ENCODE measurements around the gene CD82. TPM values are rescaled to one million over a fixed set of nuclear protein-coding genes. Genes with fewer than 3 reads are reported as not detected.

Gene CD82
- total RNA-seq, 1 donor from 2014 or later = 144 TPM

DNA sequence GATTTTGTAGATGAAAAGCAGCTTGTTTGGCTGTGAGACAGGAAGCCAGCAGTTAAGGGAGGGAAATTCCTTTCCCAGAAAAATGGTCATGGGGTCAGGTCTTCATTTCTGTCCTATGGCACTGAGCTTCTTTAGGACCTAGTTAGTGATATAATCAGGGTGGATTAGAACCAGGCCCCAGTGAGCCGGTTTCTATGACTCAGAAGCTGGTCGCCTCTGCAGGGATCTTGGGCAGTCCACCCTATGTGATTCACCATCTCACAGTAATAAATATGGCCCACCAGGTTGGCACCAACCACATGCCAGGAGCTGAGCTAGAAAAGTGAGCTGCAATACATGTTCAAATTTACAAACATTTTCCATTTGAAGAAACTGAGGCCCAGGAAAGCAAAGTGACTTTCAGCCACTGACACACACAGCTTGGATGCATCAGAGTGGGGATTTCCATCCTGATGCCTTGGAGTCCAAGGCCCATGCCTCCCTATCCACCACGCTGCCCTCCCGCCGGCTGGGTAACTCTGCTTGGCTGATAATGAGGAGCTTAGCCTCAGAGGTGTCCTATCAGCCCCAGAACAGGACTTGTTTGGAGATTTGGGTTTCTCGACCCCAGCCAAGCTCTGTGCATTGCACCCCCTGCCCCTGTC lies 42.0 kb downstream of the CD82 start:
- no peak for DNase-seq
- ATAC-seq = no peak
- Histone ChIP-seq H3K9me3 (no peaks in the 10 kb centered on the region), H3K27ac (no peak overlapping the region), H3K4me1 (peaks cover 37% of the 10 kb centered on the region), H3K36me3 (peaks cover 23% of the 10 kb centered on the region), H3K4me3 (no peak overlapping the region), H3K27me3 (no peaks in the 10 kb centered on the region)
- intact Hi-C loops (cut with DNase I) = no loop called here
- TF ChIP-seq, protein P1, sequence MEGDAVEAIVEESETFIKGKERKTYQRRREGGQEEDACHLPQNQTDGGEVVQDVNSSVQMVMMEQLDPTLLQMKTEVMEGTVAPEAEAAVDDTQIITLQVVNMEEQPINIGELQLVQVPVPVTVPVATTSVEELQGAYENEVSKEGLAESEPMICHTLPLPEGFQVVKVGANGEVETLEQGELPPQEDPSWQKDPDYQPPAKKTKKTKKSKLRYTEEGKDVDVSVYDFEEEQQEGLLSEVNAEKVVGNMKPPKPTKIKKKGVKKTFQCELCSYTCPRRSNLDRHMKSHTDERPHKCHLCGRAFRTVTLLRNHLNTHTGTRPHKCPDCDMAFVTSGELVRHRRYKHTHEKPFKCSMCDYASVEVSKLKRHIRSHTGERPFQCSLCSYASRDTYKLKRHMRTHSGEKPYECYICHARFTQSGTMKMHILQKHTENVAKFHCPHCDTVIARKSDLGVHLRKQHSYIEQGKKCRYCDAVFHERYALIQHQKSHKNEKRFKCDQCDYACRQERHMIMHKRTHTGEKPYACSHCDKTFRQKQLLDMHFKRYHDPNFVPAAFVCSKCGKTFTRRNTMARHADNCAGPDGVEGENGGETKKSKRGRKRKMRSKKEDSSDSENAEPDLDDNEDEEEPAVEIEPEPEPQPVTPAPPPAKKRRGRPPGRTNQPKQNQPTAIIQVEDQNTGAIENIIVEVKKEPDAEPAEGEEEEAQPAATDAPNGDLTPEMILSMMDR (IDR thresholded peaks at IDR 0.05) = no peak

DNA sequence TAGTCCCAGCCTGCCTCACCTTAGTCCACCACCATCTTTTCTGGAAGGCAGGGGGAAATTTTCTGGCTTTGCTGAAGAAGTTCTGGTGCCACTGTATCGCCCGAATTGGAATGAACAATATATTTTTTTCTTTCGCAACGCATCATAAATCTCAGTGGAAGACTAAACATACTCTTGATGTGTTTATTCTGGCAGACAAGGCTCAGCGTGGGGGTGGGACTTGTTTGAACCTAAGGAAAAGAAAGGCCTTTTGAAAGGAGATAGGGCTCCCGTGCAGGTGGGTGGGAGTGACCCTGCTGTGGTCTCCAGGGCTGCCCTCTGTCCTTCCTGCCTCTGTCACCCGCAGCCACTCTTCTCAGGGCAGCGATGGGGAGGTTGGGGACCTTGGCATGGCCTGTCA lies 42.5 kb downstream of the CD82 start:
- Histone ChIP-seq H3K36me3 (peaks cover 23% of the 10 kb centered on the region), H3K4me3 (no peak overlapping the region), H3K27me3 (no peaks in the 10 kb centered on the region), H3K27ac (no peak overlapping the region), H3K9me3 (no peaks in the 10 kb centered on the region), H3K4me1 (peaks cover 33% of the 10 kb centered on the region)
- DNase-seq (no peak), ATAC-seq (no peak)
- intact Hi-C loops (cut with DNase I) = no loop called here
- TF ChIP-seq, protein P1 (IDR thresholded peaks at IDR 0.05) = no peak

DNA sequence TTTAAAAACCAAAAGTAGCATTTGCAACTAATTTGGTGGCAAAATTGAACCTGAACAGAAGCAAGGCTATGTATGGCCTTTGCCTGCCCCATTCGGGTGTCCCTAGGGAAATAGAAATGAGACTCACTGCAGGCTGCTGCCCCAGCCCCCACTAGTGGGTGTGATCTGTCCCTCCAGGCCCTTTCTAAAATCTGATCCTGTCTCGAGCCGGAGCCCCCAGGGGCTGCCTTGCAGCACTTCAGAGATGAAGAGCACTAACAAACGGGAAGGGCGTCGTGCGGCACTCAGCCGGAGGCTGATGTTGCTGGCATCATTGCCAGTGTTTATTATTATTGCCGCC lies 43.2 kb downstream of the CD82 start:
- intact Hi-C loops (cut with DNase I) = no loop called here
- no peak overlapping the region for H3K4me3 ChIP-seq
- peaks cover 35% of the 10 kb centered on the region for H3K4me1 ChIP-seq
- no peak for DNase-seq
- ATAC-seq = no peak
- no peaks in the 10 kb centered on the region for H3K27me3 ChIP-seq
- peak overlapping the region; percentile 58 for H3K27ac ChIP-seq
- H3K36me3 ChIP-seq = peaks cover 23% of the 10 kb centered on the region
- TF ChIP-seq, protein P1 (IDR thresholded peaks at IDR 0.05) = no peak
- no peaks in the 10 kb centered on the region for H3K9me3 ChIP-seq

DNA sequence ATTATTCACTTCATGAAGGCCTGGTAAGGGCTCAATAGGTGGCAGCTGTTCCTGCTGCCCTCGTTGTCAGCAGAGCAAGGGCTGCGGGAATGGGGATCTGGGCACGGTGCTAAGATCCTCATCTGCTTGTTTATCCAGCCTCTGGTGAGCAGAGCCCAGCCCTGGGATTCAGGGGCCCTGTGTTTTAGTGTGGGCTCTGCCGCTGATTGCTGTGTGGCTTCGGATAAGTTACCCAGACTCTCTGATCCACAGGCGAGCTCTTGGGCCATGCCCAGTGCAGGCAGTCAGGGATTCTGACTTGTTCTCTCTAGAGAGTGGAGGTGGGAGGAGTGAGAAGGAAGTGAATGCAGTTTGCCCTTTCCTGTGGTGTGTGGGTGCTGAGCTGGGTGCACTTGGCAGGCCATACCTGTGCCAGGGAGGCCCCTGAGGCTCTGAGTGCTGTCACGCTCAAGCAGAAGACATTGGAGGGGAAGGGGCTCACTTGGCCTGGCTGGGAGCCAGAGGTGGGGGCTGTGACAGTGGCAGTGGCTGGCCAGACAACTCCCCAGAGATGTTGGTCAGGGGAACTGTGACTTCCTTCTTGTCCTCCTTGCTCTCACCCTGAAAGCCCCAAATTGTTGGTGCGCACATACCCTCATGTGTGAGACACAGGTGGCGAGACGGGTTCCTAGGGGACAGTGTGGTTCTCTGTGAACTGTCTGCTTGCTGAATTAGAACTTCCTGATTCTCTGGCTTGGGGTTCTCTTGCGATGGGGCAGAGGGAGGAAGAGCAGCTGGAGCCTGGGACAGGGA lies 43.7 kb downstream of the CD82 start:
- H3K4me1 ChIP-seq = peaks cover 36% of the 10 kb centered on the region

DNA sequence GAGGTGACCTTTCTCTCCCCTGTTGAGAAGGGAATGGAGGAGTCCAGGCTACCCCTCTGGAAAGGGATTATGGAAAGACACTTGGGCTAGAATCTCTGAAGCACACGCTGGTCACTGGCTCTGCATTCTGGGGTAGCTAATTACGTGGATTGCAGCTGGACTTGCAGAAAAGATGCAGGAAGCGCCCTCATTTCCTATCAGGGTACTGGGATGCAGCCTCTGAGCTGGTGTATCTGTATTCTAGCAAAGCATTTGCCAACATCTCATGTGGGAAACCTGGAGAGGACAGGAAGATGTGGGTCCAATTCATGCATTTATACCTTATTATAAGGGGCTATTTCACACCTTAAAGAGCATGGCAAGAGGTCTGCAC lies 44.3 kb downstream of the CD82 start:
- ATAC-seq = no peak
- TF ChIP-seq, protein P1 (IDR thresholded peaks at IDR 0.05) = no peak
- H3K27me3 ChIP-seq = no peaks in the 10 kb centered on the region
- peaks cover 22% of the 10 kb centered on the region for H3K36me3 ChIP-seq
- no peak for DNase-seq
- peak overlapping the region; percentile 58 for H3K27ac ChIP-seq
- H3K9me3 ChIP-seq = no peaks in the 10 kb centered on the region
- intact Hi-C loops (cut with DNase I) = no loop called here
- peaks cover 36% of the 10 kb centered on the region for H3K4me1 ChIP-seq
- H3K4me3 ChIP-seq = no peak overlapping the region

More for the DNA sequence above, 43.7 kb downstream of the CD82 start:
- H3K4me3 ChIP-seq = no peak overlapping the region
- no peaks in the 10 kb centered on the region for H3K27me3 ChIP-seq
- ATAC-seq (peak; percentile 57), DNase-seq (no peak)
- TF ChIP-seq, protein P1 (IDR thresholded peaks at IDR 0.05) = no peak
- intact Hi-C loops (cut with DNase I) = no loop called here
- H3K36me3 ChIP-seq = peaks cover 23% of the 10 kb centered on the region
- H3K9me3 ChIP-seq = no peaks in the 10 kb centered on the region
- H3K27ac ChIP-seq = peak overlapping the region; percentile 58

Data from upper lobe of right lung (tissue), 1 donor.